Measurements from ENCODE around the gene PICALM.

- TF ChIP-seq CTCF (IDR thresholded peaks at IDR 0.05): no peak
- no peak for TF ChIP-seq POLR2A (IDR thresholded peaks at IDR 0.05)
Observed at GRCh38 chr11:86011175-86011574, 57.7 kb downstream of the PICALM start.

All from adrenal gland (tissue), 5 donors.